ENCODE measurements around the gene CORO7. TPM values are rescaled to one million over a fixed set of nuclear protein-coding genes. Genes with fewer than 3 reads are reported as not detected.

The CORO7 gene
- total and polyA plus RNA-seq, 9 of the 15 experiments (the other 6 are each of a cell fraction or from before 2014, with no cell fraction given) = 0.45 to 77.2 (median 18.7) TPM

GRCh38 chr16:4386951-4387565, 29.3 kb downstream of the CORO7 start:
- Histone ChIP-seq H2AFZ (ENCODE audit: low read depth, low read length) (no peak overlapping the region), H3K79me2 (ENCODE audit: control insufficient read depth, insufficient read depth, low read length) (no peaks in the 10 kb centered on the region), H4K20me1 (replicated peaks; ENCODE audit: control insufficient read depth, insufficient read depth, low read length) (no peaks in the 10 kb centered on the region), H3K27me3 (ENCODE audit: control insufficient read depth in 2 of 2, insufficient read depth in 2 of 2, low read length in 2 of 2) (no peaks in the 10 kb centered on the region), H3K4me1 (replicated peaks in 1 of 2; ENCODE audit: control insufficient read depth in 2 of 2, insufficient read depth in 2 of 2, low read length in 2 of 2) (peaks cover 0 to 24% of the 10 kb centered on the region in 2 experiments; a peak in 1 of 5 replicates), H3K4me2 (ENCODE audit: insufficient read depth, low read length) (no peak overlapping the region), H3K4me3 (no peak overlapping the region), H3K36me3 (ENCODE audit: control insufficient read depth, insufficient read depth, low read length) (peaks cover 68% of the 10 kb centered on the region; the same call in 1 of the 3 replicates), H3K9ac (ENCODE audit: insufficient read depth in 1 of 2, low read depth in 2 of 2, low read length in 2 of 2) (no peak overlapping the region; a peak in 1 of 4 replicates), H3K9me3 (replicated peaks; ENCODE audit: control insufficient read depth, insufficient read depth, low read depth, low read length) (no peaks in the 10 kb centered on the region), H3K27ac (ENCODE audit: extremely low read depth, low read depth, low read length) (no peak overlapping the region), H3K9me1 (ENCODE audit: control insufficient read depth, insufficient read depth, low read length) (peaks cover 3% of the 10 kb centered on the region)
- ChIA-PET POLR2A (interaction anchor here (0.6 to 1.3 kb wide), 3 partner anchors 12 to 229 kb away, joined by 3 to 4 read pairs (median 3); no protein-coding TSS in a partner anchor), CTCF (ENCODE audit: low intra/inter-chr PET ratio) (no interaction called here)
- in situ Hi-C loops (cut with MboI) = no loop called here
- 91% methylated on average over 10 of the region's 10 CpGs for WGBS (ENCODE audit: insufficient coverage, low coverage, missing lambda C conversion rate)
- no peak for DNase-seq (ENCODE audit: extremely low read depth in 1 of 4, low spot score in 3 of 4)
- ATAC-seq = no peak
- intact Hi-C loops (cut with micrococcal nuclease) = no loop called here
- FAIRE-seq = no peak
- no TSS peak for BruUV-seq (replicated peaks)
- TF ChIP-seq SMAD4 (CRISPR knock-in tag; conservative IDR thresholded peaks at IDR 0.05) (no peak), TOE1 (IDR thresholded peaks at IDR 0.05; ENCODE audit: borderline replicate concordance) (no peak), TOE1 (CRISPR knock-in tag; IDR thresholded peaks at IDR 0.05; ENCODE audit: borderline replicate concordance, low read depth) (no peak), KLF16 (IDR thresholded peaks at IDR 0.05) (no peak), HOXB6 (CRISPR knock-in tag; IDR thresholded peaks at IDR 0.05; ENCODE audit: borderline replicate concordance) (no peak), PTRF (tag; IDR thresholded peaks at IDR 0.05) (no peak), PCBP2 (IDR thresholded peaks at IDR 0.05; ENCODE audit: low read depth, low read length, poor library complexity, severe bottlenecking) (no peak), HOMEZ (CRISPR knock-in tag; IDR thresholded peaks at IDR 0.05) (no peak), LEF1 (IDR thresholded peaks at IDR 0.05) (no peak), TCF7 (IDR thresholded peaks at IDR 0.05; ENCODE audit: borderline replicate concordance) (no peak), BRD9 (IDR thresholded peaks at IDR 0.05; ENCODE audit: low read depth, partially characterized antibody) (no peak), HCFC1 (IDR thresholded peaks at IDR 0.05; ENCODE audit: low read depth, low read length) (no peak), ZNF121 (CRISPR knock-in tag; conservative IDR thresholded peaks at IDR 0.05) (no peak), SMARCC2 (IDR thresholded peaks at IDR 0.05; ENCODE audit: low read depth) (no peak)
- TF ChIP-seq, protein P1, sequence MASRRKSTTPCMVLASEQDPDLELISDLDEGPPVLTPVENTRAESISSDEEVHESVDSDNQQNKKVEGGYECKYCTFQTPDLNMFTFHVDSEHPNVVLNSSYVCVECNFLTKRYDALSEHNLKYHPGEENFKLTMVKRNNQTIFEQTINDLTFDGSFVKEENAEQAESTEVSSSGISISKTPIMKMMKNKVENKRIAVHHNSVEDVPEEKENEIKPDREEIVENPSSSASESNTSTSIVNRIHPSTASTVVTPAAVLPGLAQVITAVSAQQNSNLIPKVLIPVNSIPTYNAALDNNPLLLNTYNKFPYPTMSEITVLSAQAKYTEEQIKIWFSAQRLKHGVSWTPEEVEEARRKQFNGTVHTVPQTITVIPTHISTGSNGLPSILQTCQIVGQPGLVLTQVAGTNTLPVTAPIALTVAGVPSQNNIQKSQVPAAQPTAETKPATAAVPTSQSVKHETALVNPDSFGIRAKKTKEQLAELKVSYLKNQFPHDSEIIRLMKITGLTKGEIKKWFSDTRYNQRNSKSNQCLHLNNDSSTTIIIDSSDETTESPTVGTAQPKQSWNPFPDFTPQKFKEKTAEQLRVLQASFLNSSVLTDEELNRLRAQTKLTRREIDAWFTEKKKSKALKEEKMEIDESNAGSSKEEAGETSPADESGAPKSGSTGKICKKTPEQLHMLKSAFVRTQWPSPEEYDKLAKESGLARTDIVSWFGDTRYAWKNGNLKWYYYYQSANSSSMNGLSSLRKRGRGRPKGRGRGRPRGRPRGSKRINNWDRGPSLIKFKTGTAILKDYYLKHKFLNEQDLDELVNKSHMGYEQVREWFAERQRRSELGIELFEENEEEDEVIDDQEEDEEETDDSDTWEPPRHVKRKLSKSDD (conservative IDR thresholded peaks at IDR 0.05; ENCODE audit: low read length) = no peak
- TF ChIP-seq, protein P2, sequence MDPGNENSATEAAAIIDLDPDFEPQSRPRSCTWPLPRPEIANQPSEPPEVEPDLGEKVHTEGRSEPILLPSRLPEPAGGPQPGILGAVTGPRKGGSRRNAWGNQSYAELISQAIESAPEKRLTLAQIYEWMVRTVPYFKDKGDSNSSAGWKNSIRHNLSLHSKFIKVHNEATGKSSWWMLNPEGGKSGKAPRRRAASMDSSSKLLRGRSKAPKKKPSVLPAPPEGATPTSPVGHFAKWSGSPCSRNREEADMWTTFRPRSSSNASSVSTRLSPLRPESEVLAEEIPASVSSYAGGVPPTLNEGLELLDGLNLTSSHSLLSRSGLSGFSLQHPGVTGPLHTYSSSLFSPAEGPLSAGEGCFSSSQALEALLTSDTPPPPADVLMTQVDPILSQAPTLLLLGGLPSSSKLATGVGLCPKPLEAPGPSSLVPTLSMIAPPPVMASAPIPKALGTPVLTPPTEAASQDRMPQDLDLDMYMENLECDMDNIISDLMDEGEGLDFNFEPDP (CRISPR knock-in tag; IDR thresholded peaks at IDR 0.05) = no peak

Measured in K562 (cell line).